GM21447 (cell line): Measurements from ENCODE around the gene KRT9.
"Not testable (repeated sequence)": the region's sequence is repeated elsewhere in the genome, so short reads cannot be mapped to it uniquely, and the experiment has no call there.

ENCODE experiments used
- ATAC-seq: cut with Tn5 transposase; IDR thresholded peaks from one replicate; pipeline ENCODE4 v1.9.1; 2021; ENCODE audit not compliant: unreplicated experiment

Gene KRT9

DNA sequence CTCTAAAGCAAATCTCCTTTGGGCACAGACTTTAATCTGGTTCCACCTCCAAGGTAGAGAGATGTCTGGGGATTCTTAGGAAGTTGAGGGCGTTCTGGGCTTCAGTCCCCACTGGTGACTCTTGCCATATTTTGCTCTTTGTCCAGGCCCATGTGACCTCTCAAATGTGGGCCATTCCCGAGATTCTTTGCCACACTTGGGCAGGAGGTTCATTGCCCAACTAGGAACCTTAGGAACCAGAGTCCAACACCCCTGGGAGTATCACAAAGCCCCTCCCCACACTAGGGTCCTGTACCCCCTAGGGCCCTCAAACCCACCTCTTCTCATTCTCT is 8.4 kb upstream of the KRT9 start:
- ATAC-seq = no peak

DNA sequence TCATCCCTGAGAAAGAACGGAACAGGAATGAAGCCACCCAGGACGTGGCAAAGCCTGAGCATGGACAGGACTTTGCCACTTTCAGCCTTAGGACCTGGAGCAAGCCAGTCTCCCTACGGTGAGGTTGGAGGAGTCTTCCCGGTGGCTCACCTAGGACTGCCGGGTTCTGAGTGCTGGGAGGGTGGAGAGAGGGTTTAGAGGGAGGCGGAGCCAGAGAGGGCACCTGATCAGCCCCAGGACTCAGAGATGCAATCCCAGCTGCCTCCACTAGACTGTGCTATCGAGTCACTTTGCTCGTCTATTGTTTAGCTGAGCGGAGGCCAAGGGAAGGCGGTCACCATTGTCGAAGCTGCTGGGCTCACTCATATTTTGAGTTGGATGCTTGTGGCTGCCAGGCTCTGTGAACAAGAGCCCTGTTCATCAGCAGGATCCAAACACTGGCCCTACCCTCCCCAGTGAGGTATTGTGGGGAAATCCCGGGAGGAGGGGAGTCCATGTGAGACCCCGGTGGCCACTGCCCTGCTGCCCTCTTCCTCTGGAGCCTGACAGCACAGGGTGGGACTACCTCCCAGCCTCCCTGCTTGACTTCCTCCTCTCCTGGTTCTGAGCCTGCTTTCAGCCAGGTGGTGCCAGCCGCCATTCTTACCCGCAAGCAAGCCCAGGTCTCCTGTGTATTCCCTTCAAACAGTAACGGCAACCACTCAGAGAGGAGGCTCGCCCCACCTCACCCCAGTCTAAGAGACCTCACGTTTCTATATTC is 7.8 kb upstream of the KRT9 start:
- no peak for ATAC-seq

DNA sequence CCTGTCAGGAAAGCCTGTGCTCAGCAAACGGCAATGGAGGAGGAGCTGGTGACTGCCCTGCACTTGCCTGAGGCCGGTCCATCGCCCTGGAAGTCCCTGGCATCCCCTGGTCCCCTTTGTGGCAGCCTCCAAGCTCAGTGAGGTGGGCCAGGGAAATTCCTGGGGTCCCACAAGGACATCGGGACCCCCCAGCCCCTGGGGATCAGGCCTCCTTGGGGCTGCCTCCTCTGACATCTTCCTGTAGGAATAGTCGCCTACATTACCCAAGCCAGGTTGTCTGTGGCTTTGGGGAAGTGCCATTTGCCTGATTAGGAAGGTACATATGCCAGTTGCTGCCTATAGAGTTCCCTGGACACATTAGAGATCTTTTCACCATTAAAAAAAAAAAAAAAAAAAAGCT is 7.1 kb upstream of the KRT9 start:
- no peak for ATAC-seq

DNA sequence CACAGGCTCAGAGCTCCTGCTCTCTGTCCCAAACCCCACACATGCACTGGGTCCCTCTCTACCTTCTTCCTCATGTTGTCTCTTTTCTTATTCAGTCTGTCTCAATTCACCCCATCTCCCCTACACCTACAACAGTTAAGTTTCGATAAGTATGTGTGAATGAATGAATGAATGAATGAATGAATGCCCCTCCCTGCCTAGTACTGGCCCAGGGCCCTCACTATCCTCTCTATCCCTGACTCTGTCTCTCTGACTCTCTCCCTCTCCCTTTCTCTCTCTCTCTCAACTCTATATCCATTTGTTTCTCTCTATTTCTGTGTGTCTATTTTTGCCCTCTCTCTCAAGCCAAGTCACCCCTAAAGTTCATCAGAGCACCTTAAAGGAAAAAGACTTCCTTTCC is 6.7 kb upstream of the KRT9 start:
- ATAC-seq = no peak

DNA sequence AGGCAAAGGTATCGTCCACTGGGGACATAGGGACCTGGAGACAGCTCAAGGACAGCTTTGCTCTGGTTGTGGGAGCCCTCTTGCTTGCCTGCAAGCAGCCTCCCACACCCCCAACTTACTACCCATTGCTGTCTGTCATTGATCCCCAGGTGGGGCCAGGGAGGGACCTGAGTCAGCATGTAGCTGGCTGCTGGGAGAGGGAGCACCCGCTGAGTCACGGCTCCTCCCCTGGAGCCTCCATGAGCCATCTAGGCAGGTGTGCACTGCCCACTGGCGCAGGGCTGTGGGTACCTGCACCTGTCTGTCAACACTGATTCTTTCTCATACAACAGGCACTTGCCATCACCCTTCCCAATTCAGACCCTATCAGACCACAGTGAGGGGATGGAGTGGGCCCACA is 4.9 kb upstream of the KRT9 start:
- ATAC-seq = not testable (repeated sequence)

DNA sequence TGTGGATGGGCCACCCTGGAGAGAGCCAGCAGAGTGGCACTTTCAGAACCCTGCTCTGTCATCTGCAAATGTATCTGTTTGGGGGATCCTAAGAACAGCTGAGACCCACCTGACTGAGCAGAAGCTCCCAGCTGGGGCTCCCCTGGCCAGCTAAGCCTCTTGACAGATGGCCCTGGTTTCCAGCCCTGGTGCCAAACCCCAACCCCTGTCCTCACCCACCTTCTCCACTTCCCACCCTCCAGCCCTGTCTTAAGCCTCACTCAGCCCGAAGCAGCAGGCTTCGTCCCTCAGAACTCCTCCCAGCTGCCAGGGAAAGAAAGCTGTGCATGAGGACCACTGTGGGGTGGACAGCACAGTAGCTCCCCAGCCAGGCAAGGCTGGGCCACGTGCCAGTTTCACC is 3.5 kb upstream of the KRT9 start:
- ATAC-seq = no peak

DNA sequence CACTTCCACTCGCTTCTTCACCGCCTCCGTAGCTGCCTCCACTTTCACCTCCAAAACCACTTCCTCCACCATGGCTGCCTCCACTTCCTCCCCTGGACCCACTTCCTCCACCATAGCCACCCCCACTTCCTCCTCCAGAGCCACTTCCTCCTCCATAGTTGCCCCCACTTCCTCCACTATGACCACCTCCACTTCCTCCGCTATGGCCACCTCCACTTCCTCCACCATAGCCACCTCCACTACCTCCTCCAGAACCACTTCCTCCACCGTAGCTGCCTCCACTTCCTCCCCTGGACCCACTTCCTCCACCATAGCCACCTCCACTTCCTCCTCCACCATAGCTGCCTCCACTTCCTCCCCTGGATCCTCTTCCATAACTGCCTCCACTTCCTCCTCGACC is 4.5 kb downstream of the KRT9 start:
- no peak for ATAC-seq

DNA sequence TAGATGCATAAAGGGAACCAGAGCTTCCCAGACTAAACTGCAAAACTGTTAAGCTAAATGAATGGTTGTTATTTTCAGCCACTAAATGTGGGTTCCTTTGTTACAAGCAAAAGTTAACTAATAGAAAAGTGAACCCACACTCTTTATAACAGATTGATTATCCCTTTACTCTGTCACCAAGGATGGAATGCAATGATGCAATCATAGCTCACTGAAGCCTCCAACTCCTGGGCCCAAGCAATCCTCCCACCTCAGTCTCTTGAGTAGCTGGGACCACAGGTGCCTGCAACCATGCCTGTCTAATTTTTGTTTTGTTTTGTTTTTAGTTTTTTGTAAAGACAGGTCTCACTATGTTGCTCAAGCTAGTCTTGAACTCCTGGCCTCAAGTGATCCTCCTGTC is 6.5 kb downstream of the KRT9 start:
- no peak for ATAC-seq

DNA sequence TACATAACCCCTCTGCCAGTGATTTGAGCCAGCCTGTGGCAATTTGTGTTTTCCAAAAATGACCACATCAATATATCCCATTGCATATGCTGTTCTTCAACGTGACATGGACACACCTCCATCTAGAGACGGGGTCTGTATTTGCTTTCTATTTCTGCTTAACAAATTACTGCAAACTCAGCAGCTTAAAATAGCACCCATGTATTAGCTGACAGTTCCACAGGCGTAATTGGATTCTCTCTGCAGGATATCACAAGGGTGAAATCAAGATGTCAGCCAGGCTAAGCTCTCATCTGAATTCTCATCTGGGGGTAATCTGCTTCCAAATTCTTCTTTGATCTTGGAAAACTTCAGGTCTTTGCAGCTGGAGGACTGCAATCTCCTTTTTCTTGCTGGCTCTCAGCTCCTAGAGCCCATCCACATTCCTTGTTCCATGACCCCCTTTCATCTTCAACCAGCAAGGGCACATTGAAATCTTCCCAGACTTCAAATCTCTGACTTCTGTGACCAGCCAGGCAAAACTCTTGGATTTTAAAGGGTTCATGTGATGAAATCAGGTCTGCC is 8.2 kb downstream of the KRT9 start:
- no peak for ATAC-seq

DNA sequence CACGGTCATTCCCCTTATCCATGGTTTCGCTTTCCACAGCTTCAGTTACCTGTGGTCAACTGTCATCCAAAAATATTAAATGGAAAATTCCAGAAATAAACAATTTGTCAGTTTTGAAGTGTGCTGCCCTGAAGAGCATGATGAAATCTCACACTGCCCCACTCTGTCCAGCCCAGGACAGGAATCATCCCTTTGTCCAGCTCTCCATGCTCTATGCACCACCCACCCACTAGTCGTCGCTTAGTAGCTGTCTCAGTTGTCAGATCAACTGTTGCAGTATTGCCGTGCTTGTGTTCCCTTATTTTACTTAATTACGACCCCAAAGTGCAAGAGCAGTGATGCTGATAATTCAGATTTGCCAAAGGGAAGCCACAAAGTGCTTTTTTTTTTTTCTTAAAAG is 10.3 kb downstream of the KRT9 start:
- no peak for ATAC-seq

DNA sequence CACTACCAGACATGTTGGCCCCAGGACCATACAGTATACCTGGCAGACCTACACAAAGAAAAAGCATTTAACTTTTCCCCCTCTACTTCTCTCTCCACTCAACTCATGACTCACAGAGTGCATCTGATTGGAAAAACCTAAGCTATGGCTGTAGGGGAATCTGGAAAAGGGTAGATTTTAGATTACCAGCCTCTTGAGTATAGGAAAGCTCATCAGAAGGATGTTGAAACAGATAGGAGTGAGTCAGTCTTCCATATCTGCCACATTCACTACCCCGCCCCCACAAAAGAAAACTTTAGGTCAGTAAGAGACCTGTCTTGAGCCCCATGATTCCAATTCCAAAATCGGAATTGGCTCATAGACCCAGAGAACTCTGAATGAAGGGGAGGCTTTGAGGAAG is 12.3 kb downstream of the KRT9 start:
- no peak for ATAC-seq

DNA sequence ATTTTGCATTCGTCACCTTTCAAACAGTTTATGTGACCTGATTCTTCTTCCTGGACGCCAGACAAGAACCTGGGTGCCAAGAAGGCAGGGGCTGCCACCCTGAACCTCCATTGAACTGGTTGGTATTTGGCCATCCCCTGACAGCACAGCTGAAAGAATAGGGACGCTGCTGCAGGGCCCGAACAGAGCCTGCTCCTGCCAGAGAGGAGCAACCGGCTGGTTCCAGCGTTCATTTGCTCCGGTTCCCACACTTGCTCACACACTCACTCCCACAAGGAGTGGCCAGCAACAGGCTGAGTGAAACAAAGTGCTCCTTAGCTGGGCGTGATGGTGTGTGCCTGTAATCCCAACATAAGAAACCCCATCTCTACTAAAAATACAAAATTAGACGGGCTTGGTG is 14.9 kb downstream of the KRT9 start:
- no peak for ATAC-seq

DNA sequence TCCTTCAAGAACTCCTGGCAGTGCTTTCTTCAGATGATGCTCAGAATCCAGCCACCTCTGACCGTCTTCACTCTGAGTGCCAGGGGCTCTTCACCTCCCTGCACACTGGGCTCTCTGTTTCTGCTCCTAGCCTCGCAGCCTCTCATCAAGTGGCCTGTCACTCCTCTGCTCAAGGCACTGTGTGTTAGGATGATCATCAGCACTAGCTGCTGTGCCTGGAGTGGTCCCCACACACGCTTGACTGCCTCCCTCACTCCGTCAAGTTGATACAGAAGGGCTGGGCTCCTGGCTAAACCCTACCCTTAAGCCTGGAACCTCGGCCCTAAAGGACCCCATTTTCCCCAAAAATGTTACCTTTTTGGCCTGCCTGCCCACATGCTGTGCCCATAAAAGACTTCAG is 15.6 kb downstream of the KRT9 start:
- ATAC-seq = no peak

DNA sequence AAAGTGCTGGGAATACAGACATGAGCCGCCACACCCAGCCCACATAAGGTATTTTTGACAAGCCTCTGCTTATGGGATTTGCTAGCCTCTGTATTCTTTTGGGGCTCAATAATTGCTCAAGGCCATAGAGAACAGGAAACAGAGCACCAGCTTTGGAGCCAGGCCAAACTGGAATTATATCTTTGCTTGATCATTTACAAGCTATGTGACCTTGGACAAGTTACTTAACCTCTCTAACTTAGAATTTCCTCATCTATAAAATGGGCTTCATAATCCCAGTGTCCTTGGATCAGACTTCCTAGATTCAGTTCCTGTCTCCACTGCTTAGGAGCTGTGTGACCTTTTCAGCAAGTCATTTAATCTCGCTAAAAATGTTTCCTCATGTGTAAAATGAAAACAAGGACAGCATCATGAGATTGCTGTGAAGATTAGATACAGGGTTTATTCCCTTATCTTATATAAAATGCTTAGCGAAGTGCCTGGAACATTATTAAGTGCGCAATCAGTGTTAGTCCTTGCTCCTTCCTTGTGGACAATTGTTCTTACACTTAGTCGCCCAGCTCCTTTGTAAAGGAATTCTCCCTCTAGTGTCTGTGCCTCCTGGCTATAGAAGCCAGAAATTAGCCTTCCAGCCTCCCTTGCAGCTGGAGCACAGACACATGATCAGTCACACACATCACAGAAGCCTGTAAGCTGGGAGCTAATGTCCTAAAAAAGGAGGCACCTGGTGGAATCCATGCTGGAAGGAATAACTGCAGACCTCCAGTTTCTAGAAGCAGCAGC is 16.6 kb downstream of the KRT9 start:
- no peak for ATAC-seq

DNA sequence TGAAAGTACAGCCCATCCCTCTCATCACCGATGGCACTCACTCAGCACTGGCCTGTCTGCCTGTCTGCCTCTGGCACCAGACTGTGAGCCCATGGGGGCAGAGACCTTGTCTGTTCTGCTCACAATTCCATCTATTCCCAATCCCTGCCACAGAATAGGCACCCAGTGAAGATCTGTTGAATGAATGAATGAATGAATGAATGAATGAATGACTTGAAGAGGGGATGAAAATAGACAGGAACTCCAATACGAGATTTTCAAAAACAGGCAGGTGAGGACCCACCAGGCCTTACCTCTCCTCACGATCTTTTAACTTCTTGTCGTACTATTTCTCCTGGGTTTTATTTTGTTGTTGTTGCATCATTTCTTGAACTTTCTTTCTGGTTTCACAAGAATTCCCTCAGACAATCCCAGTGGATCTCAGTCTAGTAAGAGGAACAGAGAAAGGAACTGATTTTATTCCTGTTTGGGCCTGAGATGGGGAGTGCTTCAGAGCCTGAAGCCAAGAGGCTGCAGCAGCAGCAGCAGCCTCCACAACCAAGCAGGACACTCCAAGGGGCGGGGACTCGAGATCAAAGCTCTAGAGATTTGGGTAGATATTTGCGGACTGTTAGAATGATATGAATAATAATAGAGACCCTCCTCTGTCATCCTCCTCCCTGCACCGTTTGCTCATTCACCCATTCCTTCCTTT is 17.7 kb downstream of the KRT9 start:
- no peak for ATAC-seq

DNA sequence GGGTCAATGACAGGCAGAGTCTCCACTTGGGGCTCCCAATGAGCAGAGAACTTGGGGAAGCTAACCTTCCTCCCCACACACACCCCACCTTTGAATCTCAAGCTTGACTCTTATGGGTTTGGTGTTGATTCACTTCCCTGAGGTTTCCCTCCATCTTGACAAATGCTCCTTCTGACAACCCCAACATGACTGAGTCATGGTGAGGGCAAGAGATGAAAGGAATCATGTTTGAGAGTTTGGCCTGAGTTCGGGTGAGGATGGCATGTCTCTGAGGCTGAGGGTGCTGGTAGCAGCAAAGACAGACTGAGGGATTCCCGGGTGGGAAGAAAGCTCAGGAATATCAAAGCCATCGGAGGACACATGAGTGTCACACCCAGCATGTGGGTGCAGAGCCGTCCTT is 18.7 kb downstream of the KRT9 start:
- ATAC-seq = no peak

DNA sequence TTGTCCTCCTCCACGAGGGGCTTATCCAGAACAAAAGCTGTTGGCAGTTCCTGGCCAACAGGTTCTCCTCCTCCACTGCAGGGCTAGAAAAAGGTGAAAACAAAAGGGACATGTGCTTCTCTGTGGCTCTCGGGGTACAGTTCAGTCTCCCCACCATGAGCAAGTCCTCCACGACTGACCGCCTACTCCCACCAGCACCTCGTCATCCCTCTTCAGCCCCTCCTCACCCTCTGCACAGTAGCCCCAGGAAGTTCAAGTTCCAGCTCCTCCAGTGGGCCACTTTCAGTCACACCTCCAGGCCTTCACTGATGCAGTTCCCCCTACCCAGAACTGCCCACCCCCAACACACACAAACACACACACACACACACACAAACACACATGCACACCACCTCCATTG is 19.4 kb downstream of the KRT9 start:
- ATAC-seq = no peak

DNA sequence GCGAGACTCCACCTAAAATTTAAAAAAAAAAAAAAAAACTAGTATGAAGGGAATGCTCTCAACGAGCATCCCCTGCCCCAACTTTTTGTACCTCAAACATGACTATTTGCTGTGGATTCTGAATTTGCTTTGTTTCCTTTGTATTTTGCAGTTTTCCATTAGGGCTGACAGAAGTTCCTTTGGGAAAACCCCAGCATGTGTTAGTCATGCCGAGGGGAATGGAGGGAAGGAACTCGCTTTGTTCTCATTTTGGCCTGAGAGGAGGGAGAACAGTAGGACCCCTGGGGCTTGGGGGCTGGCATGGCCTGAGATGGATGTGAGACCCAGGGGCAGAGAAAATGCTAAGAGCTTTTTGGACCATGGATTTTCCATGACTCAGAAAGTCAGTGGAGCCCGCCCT is 20.5 kb downstream of the KRT9 start:
- ATAC-seq = no peak

DNA sequence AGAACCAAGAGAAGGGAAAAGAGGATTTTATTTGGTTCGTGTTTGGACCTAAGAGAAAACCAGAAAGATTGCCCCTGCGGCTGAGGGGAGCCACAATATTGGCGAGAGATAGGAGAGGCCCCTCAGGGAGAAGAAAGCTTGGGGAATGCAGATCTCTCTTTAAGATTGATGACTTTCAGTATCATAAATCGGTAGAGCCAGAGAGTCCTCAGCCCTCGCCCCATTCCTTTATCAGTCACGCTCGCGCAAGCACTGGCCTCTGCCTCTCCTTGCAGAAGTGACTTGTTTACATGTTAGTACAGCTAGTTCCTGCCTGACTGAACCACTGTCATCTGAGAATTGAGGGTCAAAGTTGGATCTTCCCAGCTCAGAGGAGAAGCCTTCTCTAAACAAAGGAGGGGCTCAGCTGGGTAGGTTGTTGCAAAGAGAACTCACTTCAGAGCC is 22.2 kb downstream of the KRT9 start:
- ATAC-seq = no peak

DNA sequence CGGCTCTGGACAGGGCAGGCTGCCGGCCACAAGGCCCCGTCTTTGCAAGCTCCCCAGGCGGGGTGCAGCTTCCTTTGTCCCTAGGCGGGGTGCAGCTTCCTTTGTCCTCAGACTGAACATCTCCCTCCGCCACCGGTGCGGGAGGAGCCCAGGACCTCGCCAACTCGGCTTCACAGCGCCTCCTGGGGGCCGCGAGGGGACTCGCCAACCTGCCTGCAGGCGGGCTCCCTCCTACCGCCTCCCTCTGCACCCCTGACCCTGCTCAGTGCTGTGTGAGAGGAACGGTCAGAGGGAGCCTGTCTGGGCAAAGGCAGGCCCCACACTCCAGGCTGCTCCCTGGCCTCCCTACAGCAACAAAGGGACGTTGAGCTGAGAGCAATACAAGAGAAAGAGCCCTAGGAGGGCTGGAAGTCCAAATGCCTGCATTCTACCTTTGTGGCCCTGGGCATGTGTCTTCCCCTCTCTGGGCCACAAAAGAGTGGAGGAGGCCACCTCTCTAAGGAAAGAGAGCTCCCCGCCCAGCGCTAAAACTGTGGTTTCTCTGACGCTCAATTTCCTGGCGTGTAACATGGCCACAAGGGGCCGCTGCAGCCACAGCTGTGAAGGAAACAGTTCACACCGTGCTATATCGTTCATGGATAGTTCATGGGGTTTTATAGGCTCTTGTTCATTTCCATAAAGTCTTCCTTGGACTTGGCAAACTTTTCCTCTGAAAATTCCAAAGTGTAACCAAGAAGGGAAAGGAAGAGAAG is 22.8 kb downstream of the KRT9 start:
- no peak for ATAC-seq
